Gastrocnemius medialis (tissue), 4 donors: ENCODE data around the gene EFCAB10. TPM values are rescaled to one million over a fixed set of nuclear protein-coding genes. Genes with fewer than 3 reads are reported as not detected.

Experiments
- ATAC-seq, 2 donors: fragments of 150-250 bp; one replicate each; pipeline ENCODE4 v1.9.1; 2016
- DNase-seq, 2 donors: peaks; one replicate each; pipeline ENCODE4 v3.0.0-alpha.2; 2019
- H3K27ac ChIP-seq, 4 donors: fragments of 200-600 bp; sonication (generic); 1 replicate in 1 of 4; 2 replicates in 3 of 4; pipeline ENCODE4 v1.5.1; 2016 to 2018; ENCODE audit warnings: mild to moderate bottlenecking in 2 of 4, moderate library complexity in 1 of 4
- H3K27me3 ChIP-seq, 3 donors: fragments of 200-600 bp; sonication (generic) in 2 of 3; 1 replicate in 1 of 3; 2 replicates in 2 of 3; pipeline versions ENCODE4 v1.5.1 to v1.6.0; 2016 to 2019; ENCODE audit warnings: mild to moderate bottlenecking in 1 of 3, moderate library complexity in 1 of 3
- H3K36me3 ChIP-seq, 2 donors: fragments of 200-600 bp; sonication (generic) in 1 of 2; one replicate each; pipeline ENCODE4 v1.5.1; 2017 to 2018
- H3K4me1 ChIP-seq, 2 donors: fragments of 200-600 bp; sonication (generic) in 1 of 2; one replicate each; pipeline ENCODE4 v1.5.1; 2016 to 2017; ENCODE audit warnings: mild to moderate bottlenecking in 2 of 2
- H3K4me3 ChIP-seq, 4 donors: fragments of 200-600 bp; sonication (generic) in 3 of 4; 1 replicate in 1 of 4; 2 replicates in 3 of 4; pipeline ENCODE4 v1.5.1; 2016 to 2019; ENCODE audit warnings: mild to moderate bottlenecking in 2 of 4
- H3K9me3 ChIP-seq, 3 donors: fragments of 200-600 bp; sonication (generic) in 2 of 3; 1 replicate in 1 of 3; 2 replicates in 2 of 3; pipeline ENCODE4 v1.5.1; 2016 to 2019
- POLR2A ChIP-seq, 2 donors: fragments of 450-650 bp; IDR thresholded peaks; one replicate each; pipeline ENCODE4 v1.6.1; 2017; ENCODE audit warnings: antibody characterized with exemption in 2 of 2, mild to moderate bottlenecking in 2 of 2, moderate library complexity in 2 of 2
- in situ Hi-C, 4 donors: fragments of 200-750 bp; cut with MboI; loops; one replicate each; pipeline versions ENCODE4 v1.15.0 to v1.8.0; 2017; ENCODE audit warnings: low sequenced_read_pairs in 4 of 4
- intact Hi-C: fragments of 100-400 bp; cut with DNase I; formaldehyde crosslinking; loops from one replicate; pipeline ENCODE4 v1.15.1; 2023; ENCODE audit warnings: low total_unique reads
- total RNA-seq, 4 donors: library from RNA; depleted of rRNA; stranded (reverse); fragments of >200 nt; gene quantifications; one replicate each; pipeline versions ENCODE4 v1.1.0 to v1.2.3, GENCODE V29; 2016
- TF ChIP-seq, protein P1 (sequence below), 5 experiments: fragments of 450-650 bp in 3 of 5; fragments of 200-600 bp in 2 of 5; sonication (generic) in 2 of 5; IDR thresholded peaks in 4 of 5; conservative IDR thresholded peaks in 1 of 5; 1 replicate in 4 of 5; 2 replicates in 1 of 5; pipeline ENCODE4 v1.5.1; 2016 to 2019; ENCODE audit warnings: antibody characterized with exemption in 5 of 5, mild to moderate bottlenecking in 3 of 5, moderate library complexity in 3 of 5

EFCAB10 gene, protein sequence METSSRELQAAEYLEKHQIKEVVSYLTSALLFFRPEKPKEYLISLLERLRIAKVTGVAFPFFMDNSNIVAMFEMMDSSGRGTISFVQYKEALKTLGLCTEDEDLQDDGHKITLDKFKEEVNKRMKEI
- total RNA-seq: not detected

- Histone ChIP-seq H3K9me3 (no peaks in the 10 kb centered on the region), H3K36me3 (no peaks in the 10 kb centered on the region), H3K4me3 (peak within 1 kb of the TSS; percentile 24 to 39 (median 25)), H3K27ac (no peak within 1 kb of the TSS), H3K27me3 (peaks cover 0 to 5% (median 0%) of the 10 kb centered on the region in 3 donors), H3K4me1 (peaks cover 6 to 7% of the 10 kb centered on the region in 2 donors)
- in situ Hi-C loops: no loop called here
- intact Hi-C loops: no loop called here
- DNase-seq (no peak), ATAC-seq (no peak)
- no peak for TF ChIP-seq POLR2A (IDR thresholded peaks at IDR 0.05)
- TF ChIP-seq, protein P1, sequence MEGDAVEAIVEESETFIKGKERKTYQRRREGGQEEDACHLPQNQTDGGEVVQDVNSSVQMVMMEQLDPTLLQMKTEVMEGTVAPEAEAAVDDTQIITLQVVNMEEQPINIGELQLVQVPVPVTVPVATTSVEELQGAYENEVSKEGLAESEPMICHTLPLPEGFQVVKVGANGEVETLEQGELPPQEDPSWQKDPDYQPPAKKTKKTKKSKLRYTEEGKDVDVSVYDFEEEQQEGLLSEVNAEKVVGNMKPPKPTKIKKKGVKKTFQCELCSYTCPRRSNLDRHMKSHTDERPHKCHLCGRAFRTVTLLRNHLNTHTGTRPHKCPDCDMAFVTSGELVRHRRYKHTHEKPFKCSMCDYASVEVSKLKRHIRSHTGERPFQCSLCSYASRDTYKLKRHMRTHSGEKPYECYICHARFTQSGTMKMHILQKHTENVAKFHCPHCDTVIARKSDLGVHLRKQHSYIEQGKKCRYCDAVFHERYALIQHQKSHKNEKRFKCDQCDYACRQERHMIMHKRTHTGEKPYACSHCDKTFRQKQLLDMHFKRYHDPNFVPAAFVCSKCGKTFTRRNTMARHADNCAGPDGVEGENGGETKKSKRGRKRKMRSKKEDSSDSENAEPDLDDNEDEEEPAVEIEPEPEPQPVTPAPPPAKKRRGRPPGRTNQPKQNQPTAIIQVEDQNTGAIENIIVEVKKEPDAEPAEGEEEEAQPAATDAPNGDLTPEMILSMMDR (IDR thresholded peaks at IDR 0.05 in 4 of 5, conservative IDR thresholded peaks at IDR 0.05 in 1 of 5): no peak
These were observed at the start of gene EFCAB10 for GRCh38 chr7:105581066-105581811. Gene EFCAB10 (minus strand): TSS chr7:105581493. CDS start chr7:105581463, 30 bp downstream.

DNA sequence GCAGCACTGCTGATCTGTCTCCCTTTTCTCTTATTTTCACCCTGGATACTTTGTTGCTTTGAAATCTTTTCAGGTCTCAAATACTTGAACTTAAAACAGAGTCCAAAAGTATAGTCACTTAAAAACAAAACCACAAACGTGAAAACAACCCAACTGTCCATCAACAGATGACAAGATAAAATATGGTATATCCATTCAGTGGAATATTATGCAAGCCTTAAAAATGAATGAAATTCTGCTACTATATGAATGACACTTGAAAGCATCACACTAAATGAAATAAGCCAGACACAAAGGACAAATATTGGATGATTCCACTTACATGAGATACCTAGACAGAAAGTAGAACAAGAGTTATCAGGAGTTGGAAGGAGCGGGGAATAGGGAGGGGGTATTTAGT, 44.7 kb upstream of the EFCAB10 start:
- no peaks in the 10 kb centered on the region for H3K9me3 ChIP-seq
- no peak overlapping the region for H3K27ac ChIP-seq
- intact Hi-C loops: no loop called here
- H3K36me3 ChIP-seq: peaks cover 0 to 17% of the 10 kb centered on the region in 2 donors
- TF ChIP-seq, protein P1 (IDR thresholded peaks at IDR 0.05 in 4 of 5, conservative IDR thresholded peaks at IDR 0.05 in 1 of 5): no peak
- TF ChIP-seq POLR2A (IDR thresholded peaks at IDR 0.05): no peak
- ATAC-seq (no peak), DNase-seq (no peak)
- H3K27me3 ChIP-seq: no peaks in the 10 kb centered on the region
- H3K4me3 ChIP-seq: no peak overlapping the region
- in situ Hi-C loops: loop anchor here in 1 of 4 donors (25.0 kb wide), 1 partner anchor 411 kb away; no protein-coding TSS in a partner anchor
- peaks cover 0 to 5% of the 10 kb centered on the region in 2 donors for H3K4me1 ChIP-seq

- no peak for TF ChIP-seq POLR2A (IDR thresholded peaks at IDR 0.05)
- TF ChIP-seq, protein P1 (IDR thresholded peaks at IDR 0.05 in 4 of 5, conservative IDR thresholded peaks at IDR 0.05 in 1 of 5): no peak
- ATAC-seq: no peak
- peaks cover 0 to 17% of the 10 kb centered on the region in 2 donors for H3K36me3 ChIP-seq
These were observed 42.6 kb upstream of the EFCAB10 start for GRCh38 chr7:105623906-105624305.

DNA sequence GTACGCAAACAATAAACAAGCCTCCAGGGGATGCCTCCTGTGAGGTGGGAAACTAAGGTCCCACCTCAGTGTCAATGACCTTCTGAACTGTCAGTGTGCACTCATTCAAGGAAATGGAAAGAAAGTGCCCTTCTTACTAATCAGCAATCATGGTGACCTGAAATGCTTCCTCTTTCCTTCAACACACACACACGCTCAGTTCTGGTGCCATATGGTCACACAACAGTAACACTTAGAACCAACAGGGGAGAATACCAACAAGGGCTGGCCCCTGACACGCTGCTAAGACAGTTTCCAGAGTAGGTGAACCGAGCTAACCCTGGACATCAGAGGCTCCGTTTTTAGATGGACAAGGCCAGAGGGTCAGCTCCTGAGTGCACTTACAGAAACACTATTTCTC, 42.1 kb upstream of the EFCAB10 start:
- in situ Hi-C loops: no loop called here
- Histone ChIP-seq H3K9me3 (no peaks in the 10 kb centered on the region), H3K4me3 (no peak overlapping the region), H3K27ac (no peak overlapping the region), H3K36me3 (peaks cover 0 to 17% of the 10 kb centered on the region in 2 donors), H3K4me1 (peaks cover 0 to 5% of the 10 kb centered on the region in 2 donors), H3K27me3 (no peaks in the 10 kb centered on the region)
- no peak for TF ChIP-seq POLR2A (IDR thresholded peaks at IDR 0.05)
- TF ChIP-seq, protein P1 (IDR thresholded peaks at IDR 0.05 in 4 of 5, conservative IDR thresholded peaks at IDR 0.05 in 1 of 5): no peak
- DNase-seq (no peak), ATAC-seq (no peak)
- intact Hi-C loops: no loop called here

More at GRCh38 chr7:105623906-105624305, 42.6 kb upstream of the EFCAB10 start:
- Histone ChIP-seq H3K4me3 (no peak overlapping the region), H3K4me1 (peaks cover 0 to 5% of the 10 kb centered on the region in 2 donors), H3K9me3 (no peaks in the 10 kb centered on the region), H3K27me3 (no peaks in the 10 kb centered on the region), H3K27ac (no peak overlapping the region)
- intact Hi-C loops (no loop called here), in situ Hi-C loops (no loop called here)
- no peak for DNase-seq
